ENCODE data around the gene TFF2.

TFF2 gene

GRCh38 chr21:42304556-42305454, 46.0 kb downstream of the TFF2 start:
- Histone ChIP-seq H3K27me3 (ENCODE audit: insufficient read depth, low read length) (no peaks in the 10 kb centered on the region), H3K9me3 (ENCODE audit: insufficient read depth, low read depth, low read length) (no peaks in the 10 kb centered on the region), H3K9ac (ENCODE audit: low read depth, low read length) (no peak overlapping the region), H3K4me1 (ENCODE audit: insufficient read depth, low read length) (no peaks in the 10 kb centered on the region), H3K27ac (ENCODE audit: low read length) (no peak overlapping the region), H3K4me3 (ENCODE audit: low read length) (no peak overlapping the region), H3K36me3 (ENCODE audit: insufficient read depth, low read depth, low read length) (no peaks in the 10 kb centered on the region)

DNA sequence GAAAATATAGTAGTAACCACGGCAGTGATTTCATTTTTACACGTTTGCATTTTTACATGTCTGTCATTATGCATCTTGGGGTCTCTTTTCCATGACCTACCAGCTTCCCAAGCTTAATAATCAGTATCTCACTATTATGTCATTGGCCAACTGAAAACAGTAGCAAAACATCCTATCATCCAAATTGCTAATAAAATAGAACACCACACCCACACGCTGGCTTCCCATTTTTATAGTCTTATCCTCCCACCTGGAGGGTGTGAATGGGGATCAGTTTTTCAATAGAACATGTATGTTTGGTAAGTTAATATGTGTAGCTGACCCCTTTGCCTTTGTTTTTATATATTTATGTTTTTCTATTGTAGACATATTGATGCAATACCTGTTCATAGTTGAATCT, 47.4 kb downstream of the TFF2 start:
- Histone ChIP-seq H3K4me1 (ENCODE audit: insufficient read depth, low read length) (no peaks in the 10 kb centered on the region), H3K27me3 (ENCODE audit: insufficient read depth, low read length) (no peaks in the 10 kb centered on the region), H3K9me3 (ENCODE audit: insufficient read depth, low read depth, low read length) (no peaks in the 10 kb centered on the region), H3K4me3 (ENCODE audit: low read length) (no peak overlapping the region), H3K36me3 (ENCODE audit: insufficient read depth, low read depth, low read length) (no peaks in the 10 kb centered on the region), H3K9ac (ENCODE audit: low read depth, low read length) (no peak overlapping the region), H3K27ac (ENCODE audit: low read length) (no peak overlapping the region)

DNA sequence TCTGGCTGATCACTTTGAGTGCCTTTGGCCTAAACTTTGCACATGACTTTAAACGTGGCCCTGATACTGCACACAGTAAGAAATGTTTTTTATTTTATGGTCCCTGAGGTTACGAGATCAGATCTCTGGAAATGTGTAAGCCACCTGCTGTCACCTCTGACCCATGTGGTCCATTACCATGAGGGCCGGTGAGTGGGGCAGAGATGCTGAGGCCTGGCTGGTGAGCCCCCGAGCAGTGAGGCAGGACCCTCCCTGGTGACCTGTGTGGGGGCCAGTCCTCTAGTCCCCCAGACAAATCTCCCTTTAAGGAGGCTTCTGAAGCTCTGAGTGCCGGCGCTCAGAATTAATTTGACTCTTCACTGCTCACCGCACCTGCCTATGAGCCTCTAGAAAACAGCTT, 48.0 kb downstream of the TFF2 start:
- Histone ChIP-seq H3K27me3 (ENCODE audit: insufficient read depth, low read length) (no peaks in the 10 kb centered on the region), H3K36me3 (ENCODE audit: insufficient read depth, low read depth, low read length) (no peaks in the 10 kb centered on the region), H3K9ac (ENCODE audit: low read depth, low read length) (no peak overlapping the region), H3K4me3 (ENCODE audit: low read length) (no peak overlapping the region), H3K27ac (ENCODE audit: low read length) (no peak overlapping the region), H3K4me1 (ENCODE audit: insufficient read depth, low read length) (no peaks in the 10 kb centered on the region), H3K9me3 (ENCODE audit: insufficient read depth, low read depth, low read length) (no peaks in the 10 kb centered on the region)

GRCh38 chr21:42302076-42302650, 48.6 kb downstream of the TFF2 start:
- Histone ChIP-seq H3K27ac (ENCODE audit: low read length) (no peak overlapping the region), H3K27me3 (ENCODE audit: insufficient read depth, low read length) (no peaks in the 10 kb centered on the region), H3K36me3 (ENCODE audit: insufficient read depth, low read depth, low read length) (no peaks in the 10 kb centered on the region), H3K4me1 (ENCODE audit: insufficient read depth, low read length) (no peaks in the 10 kb centered on the region), H3K9me3 (ENCODE audit: insufficient read depth, low read depth, low read length) (no peaks in the 10 kb centered on the region), H3K4me3 (ENCODE audit: low read length) (no peak overlapping the region), H3K9ac (ENCODE audit: low read depth, low read length) (no peak overlapping the region)

GRCh38 chr21:42301371-42302075, 49.3 kb downstream of the TFF2 start:
- Histone ChIP-seq H3K27ac (ENCODE audit: low read length) (no peak overlapping the region), H3K27me3 (ENCODE audit: insufficient read depth, low read length) (no peaks in the 10 kb centered on the region), H3K9me3 (ENCODE audit: insufficient read depth, low read depth, low read length) (no peaks in the 10 kb centered on the region), H3K4me3 (ENCODE audit: low read length) (no peak overlapping the region), H3K9ac (ENCODE audit: low read depth, low read length) (no peak overlapping the region), H3K36me3 (ENCODE audit: insufficient read depth, low read depth, low read length) (no peaks in the 10 kb centered on the region), H3K4me1 (ENCODE audit: insufficient read depth, low read length) (no peaks in the 10 kb centered on the region)

GRCh38 chr21:42300956-42301355, 49.8 kb downstream of the TFF2 start:
- H3K27me3 ChIP-seq (ENCODE audit: insufficient read depth, low read length) = no peaks in the 10 kb centered on the region
- H3K9ac ChIP-seq (ENCODE audit: low read depth, low read length) = no peak overlapping the region
- H3K9me3 ChIP-seq (ENCODE audit: insufficient read depth, low read depth, low read length) = no peaks in the 10 kb centered on the region
- H3K27ac ChIP-seq (ENCODE audit: low read length) = no peak overlapping the region
- no peaks in the 10 kb centered on the region for H3K36me3 ChIP-seq (ENCODE audit: insufficient read depth, low read depth, low read length)
- no peaks in the 10 kb centered on the region for H3K4me1 ChIP-seq (ENCODE audit: insufficient read depth, low read length)
- H3K4me3 ChIP-seq (ENCODE audit: low read length) = no peak overlapping the region

DNA sequence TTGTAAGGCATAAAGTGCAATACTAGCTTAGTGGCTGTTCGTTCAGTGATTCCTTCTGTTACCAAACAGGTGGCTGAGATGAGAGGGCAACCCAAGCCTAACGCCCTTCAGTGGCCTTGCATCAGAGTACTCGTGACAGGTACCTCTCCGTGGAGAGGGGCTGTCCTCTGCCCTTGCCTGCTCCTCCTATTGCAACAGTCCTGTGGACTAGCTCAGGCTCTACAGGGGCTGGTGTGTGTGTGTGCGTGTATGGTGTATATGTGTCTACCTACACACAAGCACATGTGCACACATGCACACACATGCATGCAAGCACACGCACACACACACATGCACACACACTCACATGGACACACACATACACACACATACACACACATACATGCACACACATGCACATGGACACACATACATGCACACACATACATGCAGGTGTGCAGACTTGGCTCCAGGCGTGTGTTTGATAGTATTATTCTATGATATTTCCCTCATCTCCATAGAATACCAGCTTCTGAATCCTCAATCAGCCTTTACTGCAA, 50.7 kb downstream of the TFF2 start:
- Histone ChIP-seq H3K9me3 (ENCODE audit: insufficient read depth, low read depth, low read length) (no peaks in the 10 kb centered on the region), H3K27me3 (ENCODE audit: insufficient read depth, low read length) (no peaks in the 10 kb centered on the region), H3K9ac (ENCODE audit: low read depth, low read length) (no peak overlapping the region), H3K27ac (ENCODE audit: low read length) (no peak overlapping the region), H3K36me3 (ENCODE audit: insufficient read depth, low read depth, low read length) (no peaks in the 10 kb centered on the region), H3K4me1 (ENCODE audit: insufficient read depth, low read length) (no peaks in the 10 kb centered on the region), H3K4me3 (ENCODE audit: low read length) (no peak overlapping the region)

DNA sequence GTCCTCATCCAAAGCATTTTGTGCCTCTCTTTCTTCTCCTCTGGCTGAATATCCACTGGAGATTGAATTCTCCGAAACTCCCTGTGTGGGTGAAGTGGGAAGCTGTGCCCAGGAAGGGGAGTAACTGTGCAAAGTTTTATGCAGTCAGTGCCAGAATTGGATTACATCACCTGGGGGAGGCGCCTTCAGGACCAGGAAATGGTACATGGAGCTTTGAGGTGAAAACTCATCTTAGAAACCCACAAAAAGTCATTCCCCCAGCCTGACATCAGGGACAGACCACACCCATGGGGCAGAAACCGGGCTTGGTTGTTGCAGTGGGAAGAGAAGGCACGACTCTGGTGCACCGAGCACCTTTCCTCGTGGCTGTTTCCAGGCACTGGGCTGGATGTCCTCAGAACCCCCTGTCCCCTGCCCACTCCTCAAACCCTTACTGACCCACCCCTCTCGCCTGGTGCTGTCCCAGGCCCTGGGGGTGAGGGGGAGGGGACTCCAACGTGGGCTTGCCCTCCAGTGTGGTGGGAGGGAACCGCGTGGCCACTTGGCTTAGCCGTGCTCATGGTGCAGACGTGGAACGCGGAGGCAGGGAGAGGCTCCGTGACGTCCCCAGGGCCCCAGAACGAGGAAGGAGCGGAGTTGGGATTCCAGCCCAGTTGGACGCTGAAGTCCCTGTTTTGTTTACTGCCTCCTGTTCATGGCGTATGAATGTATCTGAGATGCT, 51.3 kb downstream of the TFF2 start:
- Histone ChIP-seq H3K4me1 (ENCODE audit: insufficient read depth, low read length) (no peaks in the 10 kb centered on the region), H3K36me3 (ENCODE audit: insufficient read depth, low read depth, low read length) (no peaks in the 10 kb centered on the region), H3K27me3 (ENCODE audit: insufficient read depth, low read length) (no peaks in the 10 kb centered on the region), H3K9me3 (ENCODE audit: insufficient read depth, low read depth, low read length) (no peaks in the 10 kb centered on the region), H3K27ac (ENCODE audit: low read length) (no peak overlapping the region), H3K9ac (ENCODE audit: low read depth, low read length) (no peak overlapping the region), H3K4me3 (ENCODE audit: low read length) (no peak overlapping the region)

GRCh38 chr21:42298657-42299056, 52.1 kb downstream of the TFF2 start:
- H3K4me1 ChIP-seq (ENCODE audit: insufficient read depth, low read length) = no peaks in the 10 kb centered on the region
- H3K4me3 ChIP-seq (ENCODE audit: low read length) = no peak overlapping the region
- no peaks in the 10 kb centered on the region for H3K27me3 ChIP-seq (ENCODE audit: insufficient read depth, low read length)
- no peaks in the 10 kb centered on the region for H3K36me3 ChIP-seq (ENCODE audit: insufficient read depth, low read depth, low read length)
- no peak overlapping the region for H3K9ac ChIP-seq (ENCODE audit: low read depth, low read length)
- H3K27ac ChIP-seq (ENCODE audit: low read length) = no peak overlapping the region
- H3K9me3 ChIP-seq (ENCODE audit: insufficient read depth, low read depth, low read length) = no peaks in the 10 kb centered on the region

GRCh38 chr21:42298237-42298636, 52.6 kb downstream of the TFF2 start:
- Histone ChIP-seq H3K27me3 (ENCODE audit: insufficient read depth, low read length) (no peaks in the 10 kb centered on the region), H3K27ac (ENCODE audit: low read length) (no peak overlapping the region), H3K9me3 (ENCODE audit: insufficient read depth, low read depth, low read length) (no peaks in the 10 kb centered on the region), H3K9ac (ENCODE audit: low read depth, low read length) (no peak overlapping the region), H3K36me3 (ENCODE audit: insufficient read depth, low read depth, low read length) (no peaks in the 10 kb centered on the region), H3K4me1 (ENCODE audit: insufficient read depth, low read length) (no peaks in the 10 kb centered on the region), H3K4me3 (ENCODE audit: low read length) (no peak overlapping the region)

- Histone ChIP-seq H3K4me3 (ENCODE audit: low read length) (no peak overlapping the region), H3K4me1 (ENCODE audit: insufficient read depth, low read length) (no peaks in the 10 kb centered on the region), H3K36me3 (ENCODE audit: insufficient read depth, low read depth, low read length) (no peaks in the 10 kb centered on the region), H3K27me3 (ENCODE audit: insufficient read depth, low read length) (no peaks in the 10 kb centered on the region), H3K9ac (ENCODE audit: low read depth, low read length) (no peak overlapping the region), H3K27ac (ENCODE audit: low read length) (no peak overlapping the region), H3K9me3 (ENCODE audit: insufficient read depth, low read depth, low read length) (no peaks in the 10 kb centered on the region)
Measured at GRCh38 chr21:42297377-42297776, 53.4 kb downstream of the TFF2 start.

All from iPS-20b (cell line).